Measurements from ENCODE around the gene PEMT. TPM values are rescaled to one million over a fixed set of nuclear protein-coding genes. Genes with fewer than 3 reads are reported as not detected.

The PEMT gene
- total RNA-seq, 1 experiment from 2014 or later: 29.5 TPM

- POLR2A ChIA-PET: no interaction called here
- intact Hi-C loops (cut with micrococcal nuclease; ENCODE audit: unreplicated experiment): no loop called here
- Histone ChIP-seq H3K36me3 (ENCODE audit: control insufficient read depth, insufficient read depth, low read length) (no peaks in the 10 kb centered on the region), H3K27me3 (replicated peaks; ENCODE audit: control insufficient read depth, insufficient read depth, low read length) (no peaks in the 10 kb centered on the region), H3K4me3 (ENCODE audit: low read depth, low read length) (no peak overlapping the region), H3K4me1 (no peaks in the 10 kb centered on the region), H3K9me3 (no peaks in the 10 kb centered on the region)
- no peaks in the 10 kb centered on the region for H3K4me1 Mint-ChIP-seq (ENCODE audit: low read depth, unreplicated experiment)
- no peak overlapping the region for H3K27ac Mint-ChIP-seq (ENCODE audit: unreplicated experiment)
- H3K27me3 Mint-ChIP-seq (ENCODE audit: insufficient read depth, unreplicated experiment): no peaks in the 10 kb centered on the region
- H3K9me3 Mint-ChIP-seq (ENCODE audit: unreplicated experiment): no peaks in the 10 kb centered on the region
- DNase-seq: no peak
- H3K4me3 Mint-ChIP-seq (ENCODE audit: unreplicated experiment): no peak overlapping the region
- BruUV-seq (replicated peaks): no TSS peak
- H3K36me3 Mint-ChIP-seq (ENCODE audit: insufficient read depth, unreplicated experiment): no peaks in the 10 kb centered on the region
- TF ChIP-seq CTCF (IDR thresholded peaks at IDR 0.05; ENCODE audit: insufficient read depth in 1 of 2, low read depth in 1 of 2, low read length in 1 of 2, severe bottlenecking in 1 of 2, unreplicated experiment in 1 of 2): no peak
- CTCF ChIA-PET: interaction anchor here (1.0 to 1.5 kb wide), 2 partner anchors 34 to 61 kb away, joined by 4 read pairs; no protein-coding TSS in a partner anchor
Observed at GRCh38 chr17:17557796-17558195, 33.7 kb downstream of the PEMT start.

GRCh38 chr17:17556671-17557070 lies 34.8 kb downstream of the PEMT start:
- H3K27me3 Mint-ChIP-seq (ENCODE audit: insufficient read depth, unreplicated experiment): no peaks in the 10 kb centered on the region
- H3K36me3 ChIP-seq (ENCODE audit: control insufficient read depth, insufficient read depth, low read length): no peaks in the 10 kb centered on the region
- 0 out of 2 replicates have a peak, but pooled peaks cover 1% of the 10 kb centered on the region for H3K4me1 ChIP-seq
- H3K27me3 ChIP-seq (replicated peaks; ENCODE audit: control insufficient read depth, insufficient read depth, low read length): no peaks in the 10 kb centered on the region
- H3K4me1 Mint-ChIP-seq (ENCODE audit: low read depth, unreplicated experiment): peaks cover under 1% of the 10 kb centered on the region
- TF ChIP-seq CTCF (IDR thresholded peaks at IDR 0.05; ENCODE audit: insufficient read depth in 1 of 2, low read depth in 1 of 2, low read length in 1 of 2, severe bottlenecking in 1 of 2, unreplicated experiment in 1 of 2): no peak
- no peak for DNase-seq
- H3K9me3 ChIP-seq: no peaks in the 10 kb centered on the region
- POLR2A ChIA-PET: no interaction called here
- no peaks in the 10 kb centered on the region for H3K36me3 Mint-ChIP-seq (ENCODE audit: insufficient read depth, unreplicated experiment)
- no peak overlapping the region for H3K27ac Mint-ChIP-seq (ENCODE audit: unreplicated experiment)
- intact Hi-C loops (cut with micrococcal nuclease; ENCODE audit: unreplicated experiment): no loop called here
- BruUV-seq (replicated peaks): no TSS peak
- no peak overlapping the region for H3K4me3 ChIP-seq (ENCODE audit: low read depth, low read length)
- CTCF ChIA-PET: no interaction called here
- H3K4me3 Mint-ChIP-seq (ENCODE audit: unreplicated experiment): no peak overlapping the region
- H3K9me3 Mint-ChIP-seq (ENCODE audit: unreplicated experiment): no peaks in the 10 kb centered on the region

GRCh38 chr17:17555906-17556305 lies 35.6 kb downstream of the PEMT start:
- CTCF ChIA-PET: no interaction called here
- Histone ChIP-seq H3K36me3 (ENCODE audit: control insufficient read depth, insufficient read depth, low read length) (no peaks in the 10 kb centered on the region), H3K27me3 (replicated peaks; ENCODE audit: control insufficient read depth, insufficient read depth, low read length) (no peaks in the 10 kb centered on the region), H3K4me1 (peaks cover 9% of the 10 kb centered on the region; the same call in 1 of the 2 replicates), H3K4me3 (ENCODE audit: low read depth, low read length) (no peak overlapping the region), H3K9me3 (no peaks in the 10 kb centered on the region)
- Mint-ChIP-seq H3K4me3 (ENCODE audit: unreplicated experiment) (no peak overlapping the region), H3K36me3 (ENCODE audit: insufficient read depth, unreplicated experiment) (no peaks in the 10 kb centered on the region), H3K27me3 (ENCODE audit: insufficient read depth, unreplicated experiment) (no peaks in the 10 kb centered on the region), H3K27ac (ENCODE audit: unreplicated experiment) (no peak overlapping the region), H3K9me3 (ENCODE audit: unreplicated experiment) (no peaks in the 10 kb centered on the region), H3K4me1 (ENCODE audit: low read depth, unreplicated experiment) (peaks cover 5% of the 10 kb centered on the region)
- POLR2A ChIA-PET: no interaction called here
- intact Hi-C loops (cut with micrococcal nuclease; ENCODE audit: unreplicated experiment): no loop called here
- no TSS peak for BruUV-seq (replicated peaks)
- DNase-seq: no peak
- no peak for TF ChIP-seq CTCF (IDR thresholded peaks at IDR 0.05; ENCODE audit: insufficient read depth in 1 of 2, low read depth in 1 of 2, low read length in 1 of 2, severe bottlenecking in 1 of 2, unreplicated experiment in 1 of 2)
